ENCODE data around the gene ANK3.

Gene ANK3

GRCh38 chr10:60397792-60398191 lies 8.1 kb upstream of the ANK3 start:
- Histone ChIP-seq H3K4me3 (ENCODE audit: low read depth in 1 of 5, low read length in 5 of 5) (no peak overlapping the region), H3K4me1 (ENCODE audit: control insufficient read depth in 5 of 5, insufficient read depth in 5 of 5, low read length in 5 of 5) (no peaks in the 10 kb centered on the region), H3K27me3 (ENCODE audit: control insufficient read depth in 5 of 5, insufficient read depth in 4 of 5, low read length in 5 of 5) (no peaks in the 10 kb centered on the region), H3K9ac (ENCODE audit: low read length in 5 of 5) (no peak overlapping the region), H3K36me3 (ENCODE audit: control insufficient read depth in 5 of 5, insufficient read depth in 5 of 5, low read length in 5 of 5) (no peaks in the 10 kb centered on the region), H3K9me3 (ENCODE audit: control insufficient read depth in 5 of 5, low read length in 5 of 5) (peaks cover 0 to 4% (median 4%) of the 10 kb centered on the region in 5 donors), H3K27ac (ENCODE audit: low read depth, low read length) (no peak overlapping the region)

- Histone ChIP-seq H3K27ac (ENCODE audit: low read depth, low read length) (no peak overlapping the region), H3K36me3 (ENCODE audit: control insufficient read depth in 5 of 5, insufficient read depth in 5 of 5, low read length in 5 of 5) (no peaks in the 10 kb centered on the region), H3K27me3 (ENCODE audit: control insufficient read depth in 5 of 5, insufficient read depth in 4 of 5, low read length in 5 of 5) (no peaks in the 10 kb centered on the region), H3K9ac (ENCODE audit: low read length in 5 of 5) (no peak overlapping the region), H3K4me3 (ENCODE audit: low read depth in 1 of 5, low read length in 5 of 5) (no peak overlapping the region), H3K4me1 (ENCODE audit: control insufficient read depth in 5 of 5, insufficient read depth in 5 of 5, low read length in 5 of 5) (no peaks in the 10 kb centered on the region), H3K9me3 (ENCODE audit: control insufficient read depth in 5 of 5, low read length in 5 of 5) (no peaks in the 10 kb centered on the region)
Measured at GRCh38 chr10:60396766-60397165, 7.1 kb upstream of the ANK3 start.

GRCh38 chr10:60395711-60396110 lies 6.0 kb upstream of the ANK3 start:
- Histone ChIP-seq H3K9me3 (ENCODE audit: control insufficient read depth in 5 of 5, low read length in 5 of 5) (no peaks in the 10 kb centered on the region), H3K27me3 (ENCODE audit: control insufficient read depth in 5 of 5, insufficient read depth in 4 of 5, low read length in 5 of 5) (no peaks in the 10 kb centered on the region), H3K4me3 (ENCODE audit: low read depth in 1 of 5, low read length in 5 of 5) (no peak overlapping the region), H3K9ac (ENCODE audit: low read length in 5 of 5) (no peak overlapping the region), H3K27ac (ENCODE audit: low read depth, low read length) (no peak overlapping the region), H3K36me3 (ENCODE audit: control insufficient read depth in 5 of 5, insufficient read depth in 5 of 5, low read length in 5 of 5) (no peaks in the 10 kb centered on the region), H3K4me1 (ENCODE audit: control insufficient read depth in 5 of 5, insufficient read depth in 5 of 5, low read length in 5 of 5) (no peaks in the 10 kb centered on the region)

DNA sequence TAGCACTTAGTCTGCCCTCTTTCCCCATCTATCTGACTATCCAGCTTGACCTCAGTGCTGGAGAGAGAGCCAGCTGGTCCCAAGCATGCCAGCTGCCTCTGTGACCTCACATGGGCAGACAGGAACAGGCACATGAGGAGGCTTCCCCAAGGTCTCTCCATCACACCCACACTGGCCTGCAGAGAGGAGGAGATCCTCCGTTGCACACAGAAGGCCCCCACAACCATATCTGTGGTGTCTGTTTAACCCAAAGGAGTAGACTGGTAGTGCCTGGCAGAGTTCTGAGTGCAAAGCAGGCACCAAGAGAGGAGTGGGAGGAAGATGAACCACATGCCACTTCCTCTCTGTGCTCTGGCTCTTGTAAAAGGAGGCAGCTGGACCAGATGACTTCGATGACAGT lies 4.8 kb upstream of the ANK3 start:
- Histone ChIP-seq H3K36me3 (ENCODE audit: control insufficient read depth in 5 of 5, insufficient read depth in 5 of 5, low read length in 5 of 5) (no peaks in the 10 kb centered on the region), H3K9ac (ENCODE audit: low read length in 5 of 5) (no peak overlapping the region), H3K4me1 (ENCODE audit: control insufficient read depth in 5 of 5, insufficient read depth in 5 of 5, low read length in 5 of 5) (peaks cover 0 to under 1% (median 0%) of the 10 kb centered on the region in 5 donors), H3K27me3 (ENCODE audit: control insufficient read depth in 5 of 5, insufficient read depth in 4 of 5, low read length in 5 of 5) (no peaks in the 10 kb centered on the region), H3K4me3 (ENCODE audit: low read depth in 1 of 5, low read length in 5 of 5) (no peak overlapping the region), H3K9me3 (ENCODE audit: control insufficient read depth in 5 of 5, low read length in 5 of 5) (no peaks in the 10 kb centered on the region), H3K27ac (ENCODE audit: low read depth, low read length) (no peak overlapping the region)

DNA sequence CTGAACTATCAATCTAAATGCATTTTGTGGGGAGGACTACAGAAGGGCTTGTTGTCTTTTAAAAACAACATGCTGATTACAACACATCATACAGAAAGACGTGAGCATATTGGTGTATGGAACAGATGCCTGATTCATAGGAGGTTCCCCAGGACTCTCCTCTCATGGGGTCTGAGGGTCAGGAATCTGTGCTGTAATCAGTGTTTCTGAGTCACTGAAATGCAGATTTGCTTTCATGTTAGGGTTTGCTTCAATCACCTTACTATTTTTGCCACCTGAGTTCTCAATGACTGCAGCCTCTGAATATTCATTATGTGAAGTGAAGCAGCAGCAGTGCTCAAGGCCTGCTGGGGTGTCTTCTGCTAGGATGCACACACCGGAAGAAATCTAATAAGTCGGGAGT lies 550 bp upstream of the ANK3 start:
- Histone ChIP-seq H3K9ac (ENCODE audit: low read length in 5 of 5) (no peak overlapping the region), H3K4me3 (ENCODE audit: low read depth in 1 of 5, low read length in 5 of 5) (no peak overlapping the region), H3K27me3 (ENCODE audit: control insufficient read depth in 5 of 5, insufficient read depth in 4 of 5, low read length in 5 of 5) (no peaks in the 10 kb centered on the region), H3K4me1 (ENCODE audit: control insufficient read depth in 5 of 5, insufficient read depth in 5 of 5, low read length in 5 of 5) (peaks cover 0 to 12% (median 0%) of the 10 kb centered on the region in 5 donors), H3K27ac (ENCODE audit: low read depth, low read length) (no peak overlapping the region), H3K9me3 (ENCODE audit: control insufficient read depth in 5 of 5, low read length in 5 of 5) (no peaks in the 10 kb centered on the region), H3K36me3 (ENCODE audit: control insufficient read depth in 5 of 5, insufficient read depth in 5 of 5, low read length in 5 of 5) (no peaks in the 10 kb centered on the region)

- Histone ChIP-seq H3K9ac (ENCODE audit: low read length in 5 of 5) (no peak overlapping the region), H3K4me1 (ENCODE audit: control insufficient read depth in 5 of 5, insufficient read depth in 5 of 5, low read length in 5 of 5) (peaks cover 0 to 22% (median 12%) of the 10 kb centered on the region in 5 donors), H3K4me3 (ENCODE audit: low read depth in 1 of 5, low read length in 5 of 5) (no peak overlapping the region), H3K36me3 (ENCODE audit: control insufficient read depth in 5 of 5, insufficient read depth in 5 of 5, low read length in 5 of 5) (no peaks in the 10 kb centered on the region), H3K9me3 (ENCODE audit: control insufficient read depth in 5 of 5, low read length in 5 of 5) (no peaks in the 10 kb centered on the region), H3K27me3 (ENCODE audit: control insufficient read depth in 5 of 5, insufficient read depth in 4 of 5, low read length in 5 of 5) (no peaks in the 10 kb centered on the region), H3K27ac (ENCODE audit: low read depth, low read length) (no peak overlapping the region)
Measured at GRCh38 chr10:60388709-60389301, 870 bp downstream of the ANK3 start.

GRCh38 chr10:60388116-60388625 lies 1.5 kb downstream of the ANK3 start:
- H3K36me3 ChIP-seq (ENCODE audit: control insufficient read depth in 5 of 5, insufficient read depth in 5 of 5, low read length in 5 of 5), result no peaks in the 10 kb centered on the region
- H3K9me3 ChIP-seq (ENCODE audit: control insufficient read depth in 5 of 5, low read length in 5 of 5), result no peaks in the 10 kb centered on the region
- H3K4me1 ChIP-seq (ENCODE audit: control insufficient read depth in 5 of 5, insufficient read depth in 5 of 5, low read length in 5 of 5), result peaks cover 0 to 22% (median 12%) of the 10 kb centered on the region in 5 donors
- no peak overlapping the region for H3K27ac ChIP-seq (ENCODE audit: low read depth, low read length)
- H3K9ac ChIP-seq (ENCODE audit: low read length in 5 of 5), result no peak overlapping the region
- H3K4me3 ChIP-seq (ENCODE audit: low read depth in 1 of 5, low read length in 5 of 5), result no peak overlapping the region
- H3K27me3 ChIP-seq (ENCODE audit: control insufficient read depth in 5 of 5, insufficient read depth in 4 of 5, low read length in 5 of 5), result no peaks in the 10 kb centered on the region

DNA sequence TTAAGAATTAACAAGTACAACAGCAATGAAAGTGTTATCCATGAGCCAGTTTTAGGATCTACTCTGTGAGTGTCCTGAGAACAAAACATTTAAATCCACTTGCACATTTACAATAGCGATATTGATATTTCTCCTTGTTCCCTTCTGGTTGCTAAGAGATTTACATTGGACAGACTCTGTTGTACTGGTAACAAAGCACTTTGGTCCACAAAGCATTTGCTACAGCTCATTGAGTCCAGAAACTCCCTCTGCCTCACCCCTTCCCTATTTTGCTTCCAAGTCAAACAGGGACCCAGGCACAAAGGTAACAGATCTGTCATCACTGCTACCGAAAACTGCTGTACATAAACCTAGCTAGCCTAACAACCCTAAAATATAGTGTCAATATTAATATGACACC lies 2.1 kb downstream of the ANK3 start:
- Histone ChIP-seq H3K4me1 (ENCODE audit: control insufficient read depth in 5 of 5, insufficient read depth in 5 of 5, low read length in 5 of 5) (peaks cover 0 to 22% (median 12%) of the 10 kb centered on the region in 5 donors), H3K4me3 (ENCODE audit: low read depth in 1 of 5, low read length in 5 of 5) (no peak overlapping the region), H3K9me3 (ENCODE audit: control insufficient read depth in 5 of 5, low read length in 5 of 5) (no peaks in the 10 kb centered on the region), H3K27me3 (ENCODE audit: control insufficient read depth in 5 of 5, insufficient read depth in 4 of 5, low read length in 5 of 5) (no peaks in the 10 kb centered on the region), H3K9ac (ENCODE audit: low read length in 5 of 5) (no peak overlapping the region), H3K36me3 (ENCODE audit: control insufficient read depth in 5 of 5, insufficient read depth in 5 of 5, low read length in 5 of 5) (no peaks in the 10 kb centered on the region), H3K27ac (ENCODE audit: low read depth, low read length) (no peak overlapping the region)

DNA sequence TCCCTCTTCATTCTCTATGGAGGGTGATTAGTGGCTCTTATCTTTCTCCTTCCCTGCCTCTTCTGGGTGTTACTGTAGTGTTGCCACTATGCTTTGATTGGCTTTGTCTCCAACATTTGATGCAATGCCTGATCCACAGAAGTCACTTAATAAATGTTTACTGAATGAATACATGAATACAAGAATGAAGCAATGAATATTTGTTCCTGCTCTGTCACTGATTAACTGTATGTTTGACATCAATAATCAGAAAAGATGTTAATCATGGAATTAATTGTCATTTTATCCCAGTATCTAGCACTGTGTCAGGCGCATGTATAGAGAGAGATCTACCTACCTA lies 4.3 kb downstream of the ANK3 start:
- H3K27me3 ChIP-seq (ENCODE audit: control insufficient read depth in 5 of 5, insufficient read depth in 4 of 5, low read length in 5 of 5), result no peaks in the 10 kb centered on the region
- H3K36me3 ChIP-seq (ENCODE audit: control insufficient read depth in 5 of 5, insufficient read depth in 5 of 5, low read length in 5 of 5), result no peaks in the 10 kb centered on the region
- no peaks in the 10 kb centered on the region for H3K9me3 ChIP-seq (ENCODE audit: control insufficient read depth in 5 of 5, low read length in 5 of 5)
- H3K4me1 ChIP-seq (ENCODE audit: control insufficient read depth in 5 of 5, insufficient read depth in 5 of 5, low read length in 5 of 5), result peaks cover 0 to 22% (median 12%) of the 10 kb centered on the region in 5 donors
- H3K9ac ChIP-seq (ENCODE audit: low read length in 5 of 5), result no peak overlapping the region
- no peak overlapping the region for H3K4me3 ChIP-seq (ENCODE audit: low read depth in 1 of 5, low read length in 5 of 5)
- no peak overlapping the region for H3K27ac ChIP-seq (ENCODE audit: low read depth, low read length)

DNA sequence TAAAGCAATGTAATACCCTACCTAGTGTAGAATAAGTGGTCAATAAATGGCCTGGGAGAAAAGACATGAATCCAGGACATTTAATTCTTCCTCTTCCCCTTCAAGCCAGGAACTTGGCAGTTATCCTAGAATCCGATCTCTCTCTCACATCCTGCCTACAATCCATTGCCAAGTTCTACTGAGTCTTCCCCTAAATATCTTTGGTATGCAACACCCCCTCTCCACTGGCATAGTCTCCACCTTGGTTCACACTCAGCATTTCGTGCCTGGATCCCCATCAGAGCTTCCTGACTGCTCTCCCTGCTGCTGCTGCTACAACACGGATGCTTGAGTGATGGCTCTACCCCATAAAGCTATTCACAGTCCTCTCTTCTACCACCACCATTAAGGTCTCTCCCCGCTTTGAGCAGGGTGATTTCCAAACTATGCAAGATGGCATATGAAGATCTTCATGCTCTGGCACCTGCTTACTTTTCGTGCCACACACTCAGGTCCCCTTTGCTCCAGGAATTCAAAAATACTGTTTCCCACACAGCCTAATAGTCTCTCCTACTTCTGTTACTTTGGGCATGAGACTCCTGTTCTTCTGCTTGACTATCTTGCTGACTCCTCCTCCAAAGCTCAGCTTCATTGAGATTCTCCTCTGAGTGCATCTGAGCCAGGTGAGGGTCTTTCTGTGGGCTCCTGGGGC lies 4.8 kb downstream of the ANK3 start:
- Histone ChIP-seq H3K9me3 (ENCODE audit: control insufficient read depth in 5 of 5, low read length in 5 of 5) (no peaks in the 10 kb centered on the region), H3K36me3 (ENCODE audit: control insufficient read depth in 5 of 5, insufficient read depth in 5 of 5, low read length in 5 of 5) (no peaks in the 10 kb centered on the region), H3K4me1 (ENCODE audit: control insufficient read depth in 5 of 5, insufficient read depth in 5 of 5, low read length in 5 of 5) (peaks cover 0 to 22% (median 12%) of the 10 kb centered on the region in 5 donors), H3K4me3 (ENCODE audit: low read depth in 1 of 5, low read length in 5 of 5) (no peak overlapping the region), H3K9ac (ENCODE audit: low read length in 5 of 5) (no peak overlapping the region), H3K27me3 (ENCODE audit: control insufficient read depth in 5 of 5, insufficient read depth in 4 of 5, low read length in 5 of 5) (no peaks in the 10 kb centered on the region), H3K27ac (ENCODE audit: low read depth, low read length) (no peak overlapping the region)
